ENCODE results near the gene FPR3. TPM values are rescaled to one million over a fixed set of nuclear protein-coding genes. Genes with fewer than 3 reads are reported as not detected.
"Not testable (repeated sequence)": the region's sequence is repeated elsewhere in the genome, so short reads cannot be mapped to it uniquely, and the experiment has no call there.

FPR3 gene
- total RNA-seq, 1 donor from 2014 or later = not detected

DNA sequence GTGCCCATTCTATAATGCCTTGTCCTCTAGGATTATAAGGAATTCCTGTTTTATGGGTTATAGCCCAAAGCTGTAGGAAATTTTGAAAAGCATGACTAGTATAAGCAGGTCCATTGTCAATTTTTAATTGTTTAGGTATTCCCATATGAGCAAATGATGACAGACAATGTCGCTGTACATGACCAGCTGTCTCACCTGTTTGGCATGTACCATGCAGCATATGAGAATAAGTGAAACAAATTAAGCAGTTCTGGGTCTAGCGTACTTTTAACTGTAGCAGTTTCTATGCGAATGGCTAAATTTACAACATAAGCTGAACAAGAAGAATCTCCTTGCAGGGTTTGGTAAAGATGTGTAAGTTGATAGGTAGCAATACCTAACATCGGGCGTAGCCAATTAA lies 11.6 kb downstream of the FPR3 start:
- not testable (repeated sequence) for DNase-seq (ENCODE audit: low read depth, low spot score)

DNA sequence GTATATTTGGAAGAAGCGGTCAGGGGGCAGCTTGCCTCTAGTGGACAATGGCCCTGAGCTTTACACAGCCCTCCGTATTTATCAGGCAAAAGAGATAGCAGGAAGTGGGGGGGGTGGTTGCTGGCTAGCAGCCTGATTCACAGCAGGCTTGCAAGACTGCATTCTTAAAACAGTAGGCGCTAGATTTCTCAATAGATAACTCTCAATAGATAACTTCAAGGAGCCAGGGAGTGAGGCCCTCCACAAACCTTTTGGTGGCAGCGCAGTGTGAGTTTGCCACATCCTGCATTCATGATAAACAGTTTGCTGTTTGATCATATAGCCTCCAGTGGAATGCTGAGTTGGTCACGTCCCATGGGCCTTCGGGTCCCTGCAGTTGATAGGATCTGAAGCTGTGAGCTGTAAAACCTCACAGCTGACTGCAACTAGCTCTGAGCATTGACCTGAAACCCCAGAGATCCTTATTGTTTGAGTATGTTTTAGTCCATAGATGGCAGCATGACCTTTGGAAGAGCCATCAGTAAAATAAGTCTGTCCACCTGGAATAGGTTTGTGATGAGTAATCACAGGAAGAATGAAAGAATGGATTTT lies 12.2 kb downstream of the FPR3 start:
- no peak for DNase-seq (ENCODE audit: low read depth, low spot score)

DNA sequence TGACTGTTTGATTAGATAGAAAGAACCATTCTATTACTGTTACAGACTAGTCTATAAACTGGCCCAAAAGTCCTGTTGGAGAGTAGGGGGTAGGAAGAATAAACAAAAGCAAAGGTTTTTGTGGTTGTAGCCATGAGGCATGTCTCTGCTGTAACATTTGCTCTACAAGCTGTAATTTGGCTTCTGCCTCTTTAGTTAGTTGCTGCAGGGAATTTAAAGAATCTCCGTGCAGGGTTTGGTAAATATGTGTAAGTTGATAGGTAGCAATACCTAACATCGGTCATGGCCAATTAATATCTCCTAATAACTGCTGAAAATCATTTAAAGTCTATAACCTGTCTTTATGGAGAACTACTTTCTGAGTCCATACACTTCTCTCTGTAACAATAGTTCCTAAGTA lies 13.0 kb downstream of the FPR3 start:
- DNase-seq (ENCODE audit: low read depth, low spot score) = no peak

DNA sequence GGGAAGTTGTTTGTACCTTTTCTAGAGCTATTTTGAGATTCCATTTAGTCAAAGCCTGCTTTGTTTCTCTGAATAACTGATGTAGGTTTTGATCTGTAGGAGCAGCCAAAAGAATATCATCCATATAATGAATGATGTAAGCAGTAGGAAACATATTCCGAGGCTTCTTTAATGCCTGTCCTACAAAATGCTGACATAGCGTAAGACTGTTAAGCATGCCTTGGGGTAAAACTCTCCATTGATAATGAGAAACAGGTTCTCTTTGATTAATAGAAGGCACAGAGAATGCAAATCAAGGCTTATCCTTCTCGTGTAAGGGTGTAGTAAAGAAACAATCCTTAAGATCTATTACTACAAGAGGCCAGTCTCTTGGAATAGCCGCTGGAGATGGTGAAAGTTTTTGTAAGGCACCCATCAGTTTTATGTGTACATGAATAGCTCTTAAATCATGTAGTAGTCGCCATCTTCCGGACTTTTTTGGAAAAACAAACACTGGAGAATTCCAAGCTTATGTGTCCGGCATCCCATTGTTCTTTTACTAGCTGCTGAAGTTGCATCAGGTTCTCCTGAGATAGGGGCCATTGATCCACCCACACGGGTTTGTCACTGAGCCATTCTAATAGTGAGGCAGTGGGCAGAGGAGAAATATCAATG lies 13.5 kb downstream of the FPR3 start:
- DNase-seq (ENCODE audit: low read depth, low spot score) = peak; percentile 47

DNA sequence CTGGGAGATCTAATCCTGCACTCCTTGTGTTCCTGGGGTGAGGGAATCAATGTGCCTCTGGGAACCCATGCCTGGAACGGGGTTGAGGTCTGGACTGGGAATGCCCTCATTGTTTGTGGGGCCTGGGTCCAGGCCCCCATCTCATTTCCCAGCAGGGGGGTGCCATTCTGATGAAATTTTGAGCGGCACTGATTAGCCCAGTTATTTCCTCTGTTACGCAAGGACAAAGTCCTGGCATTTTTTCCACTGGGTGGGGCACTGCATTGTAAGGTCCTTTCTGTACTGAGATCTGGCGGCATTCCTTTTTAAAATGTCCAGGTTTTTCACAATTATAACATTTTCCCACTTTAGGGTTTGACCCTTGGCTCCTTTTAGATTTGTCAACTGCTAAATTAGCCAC lies 14.8 kb downstream of the FPR3 start:
- DNase-seq (ENCODE audit: low read depth, low spot score) = no peak

DNA sequence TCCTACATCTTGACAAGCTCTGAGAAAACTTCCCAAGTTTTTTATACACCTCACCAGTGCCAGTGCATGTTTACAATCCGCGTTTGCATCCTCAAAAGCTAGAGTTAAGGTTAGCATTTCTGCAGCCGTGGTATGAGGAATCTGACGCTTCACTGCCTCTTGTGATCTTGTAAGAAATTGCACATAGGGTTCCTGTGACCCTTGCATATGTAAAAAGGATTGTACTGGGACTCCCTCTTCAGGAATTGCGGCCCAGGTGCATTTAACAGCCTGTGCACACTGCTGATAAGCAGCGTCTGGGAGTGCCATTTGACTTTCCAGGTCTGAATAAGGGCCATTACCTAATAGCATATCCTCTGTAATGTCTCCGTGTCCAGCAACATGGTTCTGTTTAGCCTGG lies 15.3 kb downstream of the FPR3 start:
- peak; percentile 17 for DNase-seq (ENCODE audit: low read depth, low spot score)

DNA sequence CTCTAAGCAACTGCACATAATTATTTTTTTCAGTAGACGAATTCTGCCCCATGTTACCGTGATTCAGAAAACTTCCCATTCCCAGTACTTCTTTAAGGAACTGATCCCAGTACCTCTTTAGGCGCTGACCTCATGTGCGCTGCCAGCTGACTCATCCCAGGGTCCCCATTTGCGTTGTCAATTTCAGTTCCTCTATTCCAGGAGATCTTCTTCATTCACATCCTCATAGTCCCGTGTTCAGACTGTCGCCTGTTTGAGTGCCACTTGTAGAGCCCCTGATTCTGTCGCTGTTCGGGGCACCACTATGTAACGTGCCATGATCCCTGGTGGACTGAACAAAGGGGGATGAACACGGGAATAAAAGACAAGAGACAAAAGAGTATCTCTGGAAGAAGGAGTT lies 16.4 kb downstream of the FPR3 start:
- DNase-seq (ENCODE audit: low read depth, low spot score) = no peak

DNA sequence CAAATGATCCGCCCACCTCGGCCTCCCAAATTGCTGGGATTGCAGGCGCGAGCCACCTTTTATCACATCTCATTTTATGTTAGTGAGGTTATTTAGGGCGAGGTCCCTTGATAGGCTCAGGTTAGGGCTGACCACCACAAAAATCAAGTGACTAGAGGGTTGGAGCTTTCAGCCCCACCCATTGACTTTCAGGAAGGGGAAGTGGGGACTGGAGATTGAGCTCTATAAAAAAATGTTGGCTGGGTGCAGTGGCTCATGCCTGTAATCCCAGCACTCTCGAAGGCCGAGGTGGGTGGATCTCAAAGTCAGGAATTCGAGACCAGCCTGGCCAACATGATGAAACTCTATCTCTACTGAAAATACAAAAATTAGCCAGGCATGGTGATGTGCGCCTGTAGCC lies 20.1 kb downstream of the FPR3 start:
- DNase-seq (ENCODE audit: low read depth, low spot score) = no peak

DNA sequence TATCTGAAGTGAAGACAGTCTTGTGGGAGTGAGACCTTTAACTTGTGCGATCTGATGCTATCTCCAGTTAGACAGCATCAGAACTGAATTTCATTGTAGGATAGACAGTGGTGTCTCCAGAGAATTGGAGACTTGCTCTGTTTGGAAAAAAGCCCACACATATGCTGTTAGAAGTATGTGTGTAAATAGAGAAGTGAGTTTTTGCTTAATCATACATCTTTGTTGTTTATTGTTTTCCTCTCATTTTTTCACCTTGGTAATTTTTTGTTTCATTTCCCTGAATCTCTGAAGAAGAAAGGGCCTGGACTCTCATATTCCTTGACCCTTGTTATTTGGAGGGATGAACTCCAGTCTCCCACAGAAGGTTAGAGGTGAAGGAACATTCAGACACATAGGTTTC lies 21.8 kb downstream of the FPR3 start:
- no peak for DNase-seq (ENCODE audit: low read depth, low spot score)

DNA sequence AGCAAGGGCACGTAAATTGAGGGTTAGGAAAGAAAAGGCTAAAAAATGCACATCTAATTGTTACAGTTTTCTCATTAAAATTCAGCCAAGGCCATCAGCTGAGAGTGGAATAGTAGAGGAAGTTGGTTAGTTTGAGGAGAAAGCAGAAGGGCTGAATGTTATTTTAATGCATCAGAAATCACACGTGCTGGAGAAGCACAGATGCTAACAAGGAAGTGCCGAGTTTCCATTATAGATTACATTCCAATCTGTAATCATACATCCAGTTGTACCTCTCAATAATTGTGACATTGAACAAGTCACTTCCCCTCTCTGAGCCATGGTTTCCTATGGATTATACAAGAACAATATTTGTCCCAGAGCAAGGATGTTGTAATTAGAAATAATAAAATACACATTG lies 25.1 kb downstream of the FPR3 start:
- no peak for DNase-seq (ENCODE audit: low read depth, low spot score)

DNA sequence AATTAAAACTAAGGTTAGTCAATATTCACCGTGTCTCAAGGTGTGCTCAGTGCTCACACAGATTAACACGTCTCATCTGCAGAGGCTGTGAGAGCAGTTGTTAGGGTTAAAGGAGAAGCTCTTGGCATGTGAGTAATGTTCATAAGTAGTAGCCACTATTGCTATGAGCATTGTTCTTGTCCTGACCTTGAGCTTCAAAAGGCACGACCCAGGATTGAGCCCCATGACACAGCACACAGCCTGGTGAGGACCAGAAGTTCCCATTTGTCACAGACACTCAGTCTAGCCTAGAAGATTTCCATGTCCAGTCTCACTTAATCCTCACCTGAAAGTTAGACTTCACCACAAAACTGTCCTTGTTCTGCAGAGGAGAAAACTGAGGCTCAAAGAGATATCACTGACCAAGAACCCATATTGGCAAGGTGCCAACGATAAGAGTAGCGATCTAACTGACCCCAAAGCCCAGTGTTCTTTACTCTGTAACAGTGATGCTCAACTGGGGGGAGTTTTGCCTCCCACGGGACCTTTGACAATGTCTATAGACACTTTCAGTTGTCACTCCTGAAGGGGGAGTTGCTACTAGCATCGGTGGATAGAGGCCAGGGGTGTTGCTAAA lies 26.0 kb downstream of the FPR3 start:
- DNase-seq (ENCODE audit: low read depth, low spot score) = no peak

DNA sequence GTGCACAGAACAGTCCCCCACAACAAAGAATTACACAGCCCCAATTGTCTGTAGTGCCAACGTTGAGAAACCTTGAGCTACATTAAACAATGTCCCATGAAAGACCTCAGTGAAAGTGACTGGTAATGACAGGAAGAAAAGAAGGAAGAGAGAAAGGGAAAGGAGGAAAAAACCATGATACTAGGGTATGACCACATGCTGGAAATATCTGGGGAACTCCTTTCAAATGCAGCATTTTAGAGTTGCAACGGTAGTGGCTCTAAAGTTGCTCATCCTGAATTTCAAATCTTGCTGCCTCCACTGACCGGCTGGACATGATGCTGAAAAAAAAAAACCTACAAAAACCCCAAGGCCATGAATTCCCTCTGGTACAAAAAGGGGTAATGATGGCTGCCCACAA lies 26.5 kb downstream of the FPR3 start:
- no peak for DNase-seq (ENCODE audit: low read depth, low spot score)

DNA sequence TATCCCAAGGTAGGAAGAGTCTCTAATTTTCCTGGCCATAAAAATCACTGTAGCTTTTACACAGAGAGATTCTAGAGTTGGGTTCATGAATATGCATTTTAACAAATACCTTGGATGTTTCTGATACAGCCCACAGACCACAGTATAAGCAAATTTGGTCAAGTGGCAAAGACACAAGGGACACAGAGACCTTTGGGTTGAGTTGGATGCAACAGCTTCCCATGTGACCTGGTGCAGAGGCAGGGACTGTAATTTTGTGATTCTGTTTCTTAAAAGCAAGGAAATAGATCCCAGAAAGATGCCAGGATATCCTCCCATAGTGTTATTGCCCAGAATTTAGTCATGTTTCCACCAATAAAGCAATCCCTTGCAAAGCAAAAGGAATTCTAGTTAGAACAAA lies 27.0 kb downstream of the FPR3 start:
- DNase-seq (ENCODE audit: low read depth, low spot score) = no peak

DNA sequence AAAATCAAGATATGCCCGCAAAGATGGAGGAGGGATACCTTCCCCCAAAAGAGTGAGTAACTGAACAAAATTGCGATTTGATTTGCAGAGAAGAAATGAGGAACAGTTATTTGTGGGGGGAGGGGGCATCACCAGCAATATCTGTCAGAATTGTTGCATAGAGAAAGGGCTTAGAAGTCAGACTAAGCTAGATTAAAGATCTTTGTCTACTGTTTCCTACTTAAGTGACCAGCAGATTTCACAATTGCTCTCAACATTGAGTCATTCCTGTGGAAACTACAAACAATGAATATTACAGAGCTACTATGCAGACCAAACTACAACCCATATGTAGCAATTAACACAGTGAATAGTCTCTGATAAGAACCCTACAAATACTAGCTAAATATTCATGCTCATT lies 27.4 kb downstream of the FPR3 start:
- DNase-seq (ENCODE audit: low read depth, low spot score) = no peak

DNA sequence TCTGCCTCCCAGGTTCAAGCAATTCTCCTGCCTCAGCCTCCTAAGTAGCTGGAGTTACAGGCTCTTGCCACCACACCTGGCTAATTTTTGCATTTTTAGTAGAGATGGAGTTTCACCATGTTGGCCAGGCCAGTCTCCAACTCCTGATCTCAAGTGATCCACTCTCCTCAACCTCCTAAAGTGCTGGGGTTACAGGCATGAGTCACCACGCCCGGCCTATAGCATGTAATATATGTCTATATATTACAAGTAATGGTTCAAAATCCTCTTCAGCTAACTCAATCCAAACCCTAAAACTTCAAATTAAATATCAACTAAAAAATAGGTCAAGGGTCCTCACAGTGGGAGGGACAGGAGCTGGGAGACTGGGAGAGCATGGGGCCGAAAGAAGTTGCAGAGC lies 28.0 kb downstream of the FPR3 start:
- DNase-seq (ENCODE audit: low read depth, low spot score) = no peak

DNA sequence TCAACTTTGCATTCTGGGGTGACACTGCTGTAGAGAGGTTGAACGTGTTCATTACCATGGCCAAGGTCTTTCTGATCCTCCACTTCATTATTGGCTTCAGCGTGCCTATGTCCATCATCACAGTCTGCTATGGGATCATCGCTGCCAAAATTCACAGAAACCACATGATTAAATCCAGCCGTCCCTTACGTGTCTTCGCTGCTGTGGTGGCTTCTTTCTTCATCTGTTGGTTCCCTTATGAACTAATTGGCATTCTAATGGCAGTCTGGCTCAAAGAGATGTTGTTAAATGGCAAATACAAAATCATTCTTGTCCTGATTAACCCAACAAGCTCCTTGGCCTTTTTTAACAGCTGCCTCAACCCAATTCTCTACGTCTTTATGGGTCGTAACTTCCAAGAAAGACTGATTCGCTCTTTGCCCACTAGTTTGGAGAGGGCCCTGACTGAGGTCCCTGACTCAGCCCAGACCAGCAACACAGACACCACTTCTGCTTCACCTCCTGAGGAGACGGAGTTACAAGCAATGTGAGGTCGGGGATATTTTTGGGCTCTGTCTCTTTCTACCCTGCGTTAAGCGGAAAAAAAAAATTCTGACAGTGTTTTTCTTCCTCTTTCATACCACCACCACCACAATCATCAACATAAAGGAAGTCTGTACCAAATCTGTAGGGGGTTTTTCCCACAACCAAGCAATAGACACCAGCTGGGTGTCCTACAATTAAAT lies 29.5 kb downstream of the FPR3 start:
- no peak for DNase-seq (ENCODE audit: low read depth, low spot score)

DNA sequence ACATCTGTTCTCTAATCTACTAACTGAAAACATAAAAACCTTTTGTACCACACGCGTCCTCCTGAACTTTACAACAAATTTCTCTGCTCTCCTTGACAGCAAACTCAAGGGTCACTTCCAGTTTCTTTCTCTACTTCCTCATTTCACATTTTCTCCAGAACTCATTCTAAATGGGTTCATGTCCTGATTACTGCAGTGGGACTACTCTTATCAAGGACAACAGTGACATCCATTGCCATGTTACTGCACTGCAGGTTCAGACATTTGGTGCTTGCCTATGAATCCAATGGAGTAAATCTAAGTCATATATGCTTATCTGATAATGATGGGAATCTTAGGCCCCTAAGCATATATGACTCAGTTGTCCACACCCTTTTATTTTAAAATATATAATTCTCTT lies 35.3 kb downstream of the FPR3 start:
- DNase-seq (ENCODE audit: low read depth, low spot score) = no peak

DNA sequence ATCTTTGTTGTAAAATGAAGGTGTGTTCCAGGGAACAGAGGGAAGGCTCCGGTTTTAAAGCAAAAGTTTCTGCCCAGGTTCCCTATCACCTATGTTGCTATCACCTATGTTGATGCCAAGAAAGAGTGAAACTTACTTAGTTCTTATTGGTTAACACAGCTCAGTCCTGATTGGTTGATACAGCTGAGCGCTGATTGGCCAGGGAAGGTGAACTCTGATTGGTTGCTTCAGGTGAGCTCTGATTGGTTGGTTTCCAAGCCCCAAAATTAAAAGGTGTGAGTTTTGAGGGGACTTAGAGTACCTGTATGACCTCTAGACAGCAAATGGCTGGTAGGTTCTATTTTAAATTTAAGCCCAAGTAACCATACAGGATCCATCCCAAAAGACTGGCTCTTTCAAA lies 42.2 kb downstream of the FPR3 start:
- no peak for DNase-seq (ENCODE audit: low read depth, low spot score)

DNA sequence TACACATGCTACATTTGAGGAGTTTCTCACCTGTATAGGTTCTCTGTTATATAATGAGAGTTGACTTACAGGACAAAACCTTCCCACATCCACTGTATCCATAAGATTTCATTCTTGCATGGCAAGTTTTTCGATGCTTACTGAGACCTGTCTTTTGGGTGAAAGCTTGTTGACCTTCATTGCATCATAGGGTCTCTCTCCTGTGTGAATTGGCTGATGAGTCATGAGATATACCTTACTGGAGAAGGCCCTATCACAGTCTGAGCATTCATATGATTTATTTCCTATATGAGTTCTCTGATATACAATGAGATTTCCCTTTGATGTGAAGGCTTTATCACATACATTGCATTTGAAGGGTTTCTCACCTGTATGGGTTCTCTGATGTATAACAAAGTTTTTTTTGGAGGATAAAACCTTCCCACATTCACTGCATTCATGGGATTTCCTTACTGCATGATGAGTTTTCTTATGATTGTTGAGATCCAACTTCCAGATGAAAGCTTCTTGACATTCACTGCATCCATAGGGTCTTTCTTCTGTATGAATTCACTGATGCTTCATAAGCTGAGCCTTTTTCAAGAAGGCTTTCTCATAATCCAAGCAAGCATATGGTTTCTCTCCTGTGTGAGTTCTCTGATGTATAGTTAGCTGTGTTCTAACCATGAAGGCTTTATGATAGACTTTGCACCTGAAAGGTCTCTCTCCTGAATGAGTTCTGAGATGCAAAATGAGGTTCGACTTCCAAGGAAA lies 67.1 kb downstream of the FPR3 start:
- no peak for DNase-seq (ENCODE audit: low read depth, low spot score)

DNA sequence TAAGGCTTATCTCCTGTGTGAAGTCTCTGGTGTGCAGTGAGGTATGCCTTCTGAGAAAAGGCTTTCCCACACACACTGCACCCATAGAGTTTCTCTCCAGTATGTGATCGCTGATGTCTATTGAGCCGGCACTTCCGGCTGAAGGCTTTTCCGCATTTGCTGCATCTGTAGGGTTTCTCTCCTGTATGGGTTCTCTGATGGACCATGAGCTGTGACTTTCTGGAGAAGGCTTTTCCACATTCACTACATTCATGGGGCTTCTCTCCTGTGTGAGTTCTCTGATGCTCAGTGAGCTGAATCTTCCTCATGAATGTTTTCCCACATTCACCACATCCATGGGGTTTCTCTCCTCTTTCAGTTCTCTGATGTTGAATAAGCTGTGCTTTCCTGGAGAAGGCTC lies 78.1 kb downstream of the FPR3 start:
- no peak for DNase-seq (ENCODE audit: low read depth, low spot score)
